K562 (cell line): ENCODE results near the gene PHEX. TPM values are rescaled to one million over a fixed set of nuclear protein-coding genes. Genes with fewer than 3 reads are reported as not detected.

ENCODE experiments used
- ATAC-seq: fragments of 200-7000 bp; cut with Tn5 transposase; 3 replicates; pipeline ENCODE4 v1.9.1; 2020; ENCODE audit warnings: moderate library complexity
- BruUV-seq: library from RNA; stranded (reverse); fragments of 400-500 nt; replicated peaks from 2 replicates; lab custom pipeline; 2021; lab: Mats Ljungman, UMichigan
- CTCF ChIA-PET: fragments of 300-600 bp; formaldehyde crosslinking; extraction: SDS; loops from one replicate; lab custom pipeline; 2021; ENCODE audit warnings: low intra/inter-chr PET ratio; lab: Yijun Ruan, JAX
- POLR2A ChIA-PET: fragments of 300-600, 350-650 bp; sonication (Branson Sonifier 250); formaldehyde crosslinking; extraction: SDS; loops from one replicate; lab custom pipeline; 2021; ENCODE audit warnings: antibody characterized with exemption, inconsistent platforms; lab: Yijun Ruan, JAX
- DNase-seq, 4 experiments: peaks; one replicate each; pipeline versions ENCODE4 v3.0.0 to v3.0.0-alpha.2; 2011 to 2018; ENCODE audit warnings: low spot score in 3 of 4, mixed read lengths in 3 of 4; ENCODE audit errors: extremely low read depth in 1 of 4
- FAIRE-seq: peaks from 2 replicates; lab custom pipeline; 2011; peaks lifted over from hg19 to GRCh38; lab: Jason Lieb, UNC
- H2AFZ ChIP-seq: 2 replicates; pipeline ENCODE4 v1.6.0; 2011; ENCODE audit warnings: low read depth, low read length, control low read depth, inconsistent platforms
- H3K27ac ChIP-seq: fragments of 200-600 bp; 3 replicates; pipeline ENCODE4 v1.8.0; 2011; ENCODE audit warnings: low read depth, mild to moderate bottlenecking, control low read depth, inconsistent platforms, low read length, moderate library complexity, mixed read lengths; ENCODE audit errors: extremely low read depth
- H3K27me3 ChIP-seq, 2 experiments: fragments of 300-600 bp in 1 of 2; 2 replicates in 1 of 2; 3 replicates in 1 of 2; pipeline versions ENCODE4 v1.6.0 to v1.8.0; 2011; ENCODE audit warnings: inconsistent platforms in 2 of 2, low read length in 2 of 2, mild to moderate bottlenecking in 1 of 2, mixed read lengths in 1 of 2, moderate library complexity in 1 of 2; ENCODE audit not compliant: control insufficient read depth in 2 of 2, insufficient read depth in 2 of 2
- H3K36me3 ChIP-seq: fragments of 300-600 bp; 3 replicates; pipeline ENCODE4 v1.8.0; 2011; ENCODE audit warnings: mild to moderate bottlenecking, low read length, inconsistent platforms; ENCODE audit not compliant: control insufficient read depth, insufficient read depth
- H3K4me1 ChIP-seq, 2 experiments: fragments of 200-600 bp in 1 of 2; replicated peaks in 1 of 2; 2 replicates in 1 of 2; 3 replicates in 1 of 2; pipeline versions ENCODE4 v1.5.1 to v1.8.0; 2011; ENCODE audit warnings: inconsistent platforms in 2 of 2, low read length in 2 of 2, mild to moderate bottlenecking in 1 of 2, mixed read lengths in 1 of 2, moderate library complexity in 1 of 2; ENCODE audit not compliant: control insufficient read depth in 2 of 2, insufficient read depth in 2 of 2
- H3K4me2 ChIP-seq: 2 replicates; pipeline ENCODE4 v1.6.1; 2011; ENCODE audit warnings: low read length, control low read depth, inconsistent platforms, mixed read lengths; ENCODE audit not compliant: insufficient read depth
- H3K4me3 ChIP-seq: fragments of 200-600 bp; sonication (generic), shearing (Covaris generic); 2 replicates; pipeline ENCODE4 v1.5.1; 2016; ENCODE audit warnings: control low read depth, inconsistent platforms
- H3K79me2 ChIP-seq: fragments of 200-600 bp; 3 replicates; pipeline ENCODE4 v1.8.0; 2011; ENCODE audit warnings: low read length, inconsistent platforms; ENCODE audit not compliant: control insufficient read depth, insufficient read depth
- H3K9ac ChIP-seq, 2 experiments: 2 replicates each; pipeline versions ENCODE4 v1.6.0 to v1.6.1; 2011; ENCODE audit warnings: low read depth in 2 of 2, low read length in 2 of 2, control low read depth in 1 of 2, inconsistent platforms in 1 of 2, mild to moderate bottlenecking in 1 of 2, mixed read lengths in 1 of 2; ENCODE audit not compliant: insufficient read depth in 1 of 2
- H3K9me1 ChIP-seq: one replicate; pipeline ENCODE4 v1.6.0; 2011; ENCODE audit warnings: inconsistent platforms, mild to moderate bottlenecking, low read length, moderate library complexity; ENCODE audit not compliant: control insufficient read depth, insufficient read depth
- H3K9me3 ChIP-seq: replicated peaks from 2 replicates; pipeline ENCODE4 v1.5.1; 2011; ENCODE audit warnings: low read depth, low read length, inconsistent platforms; ENCODE audit not compliant: control insufficient read depth, insufficient read depth
- H4K20me1 ChIP-seq: replicated peaks from 2 replicates; pipeline ENCODE4 v1.6.1; 2011; ENCODE audit warnings: low read length, inconsistent platforms, mixed read lengths; ENCODE audit not compliant: control insufficient read depth, insufficient read depth
- BDP1 ChIP-seq: IDR thresholded peaks from 3 replicates; pipeline ENCODE4 v1.6.1; 2011; ENCODE audit not compliant: insufficient read length, insufficient read depth
- BRCA1 ChIP-seq, 2 experiments: fragments of 450-650 bp in 1 of 2; sonication (generic) in 1 of 2; formaldehyde crosslinking in 1 of 2; IDR thresholded peaks; 2 replicates each; pipeline versions ENCODE4 v1.5.0 to v1.6.1; 2017 to 2020; ENCODE audit warnings: mild to moderate bottlenecking in 1 of 2, missing genetic modification reagents in 1 of 2
- CBFB ChIP-seq: sonication (generic); formaldehyde crosslinking; IDR thresholded peaks from 2 replicates; pipeline ENCODE4 v1.4.0; 2020; ENCODE audit warnings: mild to moderate bottlenecking, missing genetic modification reagents
- CXXC5 ChIP-seq: fragments of 250-450 bp; sonication (Bioruptor Pico); IDR thresholded peaks from 2 replicates; pipeline ENCODE4 v1.8.0; 2022; ENCODE audit warnings: inconsistent platforms, mild to moderate bottlenecking, moderate library complexity
- DEAF1 ChIP-seq: fragments of 450-650 bp; formaldehyde crosslinking; IDR thresholded peaks from 2 replicates; pipeline ENCODE4 v1.4.0; 2020; ENCODE audit warnings: mild to moderate bottlenecking, moderate library complexity
- FOXM1 ChIP-seq, 2 experiments: fragments of 450-650 bp in 1 of 2; sonication (generic) in 1 of 2; formaldehyde crosslinking in 1 of 2; IDR thresholded peaks; 2 replicates each; pipeline versions ENCODE4 v1.6.1 to v1.9.0; 2017 to 2022; ENCODE audit warnings: low read depth in 2 of 2, mild to moderate bottlenecking in 2 of 2, missing genetic modification reagents in 1 of 2, moderate library complexity in 1 of 2
- GTF2E2 ChIP-seq: fragments of 200-800 bp; sonication (Bioruptor generic); IDR thresholded peaks from 2 replicates; pipeline ENCODE4 v1.6.1; 2016; ENCODE audit warnings: missing genetic modification characterization, missing compliant biosample characterization
- HOXB6 ChIP-seq: fragments of 250-450 bp; sonication (Bioruptor Pico); IDR thresholded peaks from 2 replicates; pipeline ENCODE4 v1.5.1; 2022; ENCODE audit warnings: mild to moderate bottlenecking, borderline replicate concordance
- KHSRP ChIP-seq: fragments of 450-650 bp; IDR thresholded peaks from 2 replicates; pipeline ENCODE4 v1.6.1; 2017
- PML ChIP-seq: IDR thresholded peaks from 2 replicates; pipeline ENCODE4 v1.6.1; 2012; ENCODE audit warnings: low read length, inconsistent platforms
- RNF2 ChIP-seq: sonication (generic); IDR thresholded peaks from 2 replicates; pipeline ENCODE4 v1.6.1; 2016
- SMARCA5 ChIP-seq: fragments of 450-650 bp; IDR thresholded peaks from 2 replicates; pipeline ENCODE4 v1.6.1; 2016
- SMARCE1 ChIP-seq: fragments of 450-650 bp; IDR thresholded peaks from 2 replicates; pipeline ENCODE4 v1.7.1; 2016; ENCODE audit warnings: mild to moderate bottlenecking
- TOE1 ChIP-seq, 2 experiments: fragments of 450-650 bp in 1 of 2; sonication (generic) in 1 of 2; formaldehyde crosslinking in 1 of 2; IDR thresholded peaks; 2 replicates each; pipeline versions ENCODE4 v1.7.1 to v1.8.0; 2016 to 2022; ENCODE audit warnings: borderline replicate concordance in 2 of 2, mild to moderate bottlenecking in 2 of 2, antibody characterized with exemption in 1 of 2, inconsistent platforms in 1 of 2, low read depth in 1 of 2, missing genetic modification reagents in 1 of 2, moderate library complexity in 1 of 2
- WHSC1 ChIP-seq: IDR thresholded peaks from one replicate; pipeline ENCODE4 v1.6.1; 2012; ENCODE audit warnings: low read length, control low read depth, inconsistent platforms
- ZBTB2 ChIP-seq: fragments of 450-650 bp; IDR thresholded peaks from 2 replicates; pipeline ENCODE4 v1.6.1; 2016; ENCODE audit warnings: antibody characterized with exemption
- ZNF75A ChIP-seq: fragments of 450-650 bp; formaldehyde crosslinking; IDR thresholded peaks from 2 replicates; pipeline ENCODE4 v1.4.0; 2020; ENCODE audit warnings: mild to moderate bottlenecking
- WGBS: fragments of 100-300 bp; shearing (Covaris generic); methylation state at CpG from one replicate; pipeline ENCODE4 v1.1.6; 2016; ENCODE audit warnings: low coverage, mixed read lengths; ENCODE audit not compliant: insufficient coverage; ENCODE audit errors: missing lambda C conversion rate; 5-methylcytosine and 5-hydroxymethylcytosine counted together
- in situ Hi-C: fragments of 300-500 bp; cut with MboI; formaldehyde crosslinking; loops from 4 replicates; pipeline ENCODE4 v1.15.0; 2018; ENCODE audit warnings: inconsistent platforms, mixed read lengths
- intact Hi-C: fragments of 100-400 bp; cut with micrococcal nuclease; formaldehyde crosslinking; loops from 2 replicates; pipeline ENCODE4 v1.14.2; 2022
- polyA plus RNA-seq, 8 experiments: library from polyadenylated mRNA; depleted of rRNA in 4 of 8; stranded (reverse) in 5 of 8; unstranded in 3 of 8; fragments of >200 nt; fragmentation: Nextera tagmentation in 2 of 8; fragmentation: Illumina TruSeq in 1 of 8; extraction: Ambion mirVana in 2 of 8; extraction: Trizol in 1 of 8; gene quantifications; 2 replicates each; pipeline versions ENCODE4 v1.2.1 to v1.2.3, GENCODE V29; 2011 to 2014; ENCODE audit warnings: inconsistent platforms in 1 of 8, missing spikeins in 1 of 8
- total RNA-seq, 7 experiments: library from RNA; depleted of rRNA in 6 of 7; stranded (reverse); fragments of >200 nt in 6 of 7; fragmentation: Illumina TruSeq in 2 of 7; extraction: Trizol in 2 of 7; gene quantifications; 2 replicates each; pipeline versions ENCODE4 v1.2.1 to v1.2.3, GENCODE V29; 2011 to 2021; ENCODE audit warnings: low replicate concordance in 1 of 7

PHEX gene
- total and polyA plus RNA-seq, 9 of the 15 experiments (the other 6 are each of a cell fraction or from before 2014, with no cell fraction given): 0.01 to 0.11 (median 0.04) TPM; not detected in 6

GRCh38 chrX:22078117-22078516 is 46.0 kb downstream of the PHEX start:
- ChIA-PET CTCF (no interaction called here), POLR2A (no interaction called here)
- Histone ChIP-seq H3K27ac (no peak overlapping the region), H3K79me2 (no peaks in the 10 kb centered on the region), H2AFZ (no peak overlapping the region), H3K9ac (no peak overlapping the region), H4K20me1 (no peaks in the 10 kb centered on the region), H3K9me1 (no peaks in the 10 kb centered on the region), H3K9me3 (no peaks in the 10 kb centered on the region), H3K27me3 (no peaks in the 10 kb centered on the region), H3K36me3 (no peaks in the 10 kb centered on the region), H3K4me3 (no peak overlapping the region), H3K4me2 (no peak overlapping the region), H3K4me1 (no peaks in the 10 kb centered on the region)
- ATAC-seq (no peak), FAIRE-seq (no peak), DNase-seq (no peak)
- 5% methylated on average over 2 of the region's 2 CpGs for WGBS
- in situ Hi-C loops: no loop called here
- TF ChIP-seq WHSC1 (no peak), PML (no peak), SMARCA5 (no peak), GTF2E2 (tag) (no peak), FOXM1 (IDR thresholded peaks at IDR 0.05; ENCODE audit: low read depth) (no peak), FOXM1 (CRISPR knock-in tag; IDR thresholded peaks at IDR 0.05; ENCODE audit: low read depth) (no peak), SMARCE1 (no peak), ZNF75A (CRISPR knock-in tag) (no peak), BRCA1 (IDR thresholded peaks at IDR 0.05) (no peak), BRCA1 (CRISPR knock-in tag; IDR thresholded peaks at IDR 0.05) (no peak), CBFB (CRISPR knock-in tag) (no peak), ZBTB2 (no peak), KHSRP (no peak), DEAF1 (CRISPR knock-in tag) (no peak), CXXC5 (no peak), TOE1 (IDR thresholded peaks at IDR 0.05; ENCODE audit: borderline replicate concordance) (no peak), TOE1 (CRISPR knock-in tag; IDR thresholded peaks at IDR 0.05; ENCODE audit: borderline replicate concordance, low read depth) (no peak), BDP1 (no peak), RNF2 (no peak), HOXB6 (no peak)
- intact Hi-C loops: no loop called here
- BruUV-seq: no TSS peak
